H1 (cell line): ENCODE results near the gene ANGPTL2. TPM values are rescaled to one million over a fixed set of nuclear protein-coding genes. Genes with fewer than 3 reads are reported as not detected.

Source experiments
- CTCF ChIA-PET: fragments of 300-600 bp; sonication (Branson Sonifier 250); formaldehyde crosslinking; loops from one replicate; lab custom pipeline; 2021; ENCODE audit not compliant: partially characterized antibody; lab: Charles Lee
- POLR2A ChIA-PET: fragments of 300-600 bp; sonication (Branson Sonifier 250); formaldehyde crosslinking; loops from one replicate; lab custom pipeline; 2021; ENCODE audit warnings: inconsistent platforms; ENCODE audit not compliant: partially characterized antibody; lab: Charles Lee
- DNase-seq, 2 experiments: peaks; one replicate each; pipeline versions ENCODE4 v3.0.0 to v3.0.0-alpha.2; 2010 to 2022; ENCODE audit warnings: low spot score in 2 of 2, low read depth in 1 of 2, mixed read lengths in 1 of 2
- FAIRE-seq: peaks from 2 replicates; lab custom pipeline; 2011; peaks lifted over from hg19 to GRCh38; lab: Jason Lieb, UNC
- H2AFZ ChIP-seq: 2 replicates; pipeline ENCODE4 v1.8.1; 2012; ENCODE audit warnings: low read length, inconsistent platforms
- H2AK5ac ChIP-seq: 2 replicates; pipeline ENCODE4 v1.6.1; 2013; ENCODE audit warnings: low read depth, low read length
- H2BK120ac ChIP-seq: replicated peaks from 2 replicates; pipeline ENCODE3; 2013; ENCODE audit warnings: low read depth, low read length, inconsistent platforms
- H2BK12ac ChIP-seq: 2 replicates; pipeline ENCODE4 v1.6.1; 2013; ENCODE audit warnings: low read depth, low read length
- H2BK15ac ChIP-seq: 2 replicates; pipeline ENCODE4 v1.6.1; 2013; ENCODE audit warnings: low read length
- H2BK20ac ChIP-seq: 2 replicates; pipeline ENCODE4 v1.6.1; 2013; ENCODE audit warnings: low read length
- H2BK5ac ChIP-seq: 2 replicates; pipeline ENCODE4 v1.6.1; 2013; ENCODE audit warnings: low read depth, low read length
- H3K14ac ChIP-seq: 2 replicates; pipeline ENCODE4 v1.6.1; 2013; ENCODE audit warnings: inconsistent platforms; ENCODE audit not compliant: insufficient read length
- H3K18ac ChIP-seq: 2 replicates; pipeline ENCODE4 v1.6.1; 2013; ENCODE audit warnings: low read length; ENCODE audit errors: extremely low read depth
- H3K23ac ChIP-seq: 2 replicates; pipeline ENCODE4 v1.6.1; 2013; ENCODE audit warnings: inconsistent platforms; ENCODE audit not compliant: insufficient read length
- H3K23me2 ChIP-seq: 2 replicates; pipeline ENCODE4 v1.6.1; 2013; ENCODE audit warnings: low read depth, low read length
- H3K27ac ChIP-seq: 2 replicates; pipeline ENCODE4 v1.6.1; 2011; ENCODE audit warnings: low read depth, low read length, inconsistent platforms
- H3K27me3 ChIP-seq, 4 experiments: replicated peaks in 1 of 4; 1 replicate in 1 of 4; 2 replicates in 3 of 4; pipeline versions ENCODE4 v1.6.1 to v1.8.1; 2011 to 2013; ENCODE audit warnings: low read length in 3 of 4, mild to moderate bottlenecking in 3 of 4, inconsistent platforms in 2 of 4, mixed read lengths in 2 of 4, moderate library complexity in 1 of 4; ENCODE audit not compliant: control insufficient read depth in 3 of 4, insufficient read depth in 3 of 4; ENCODE audit errors: extremely low read depth in 1 of 4
- H3K36me3 ChIP-seq, 4 experiments: 2 replicates each; pipeline versions ENCODE4 v1.6.1 to v1.8.1; 2011 to 2013; ENCODE audit warnings: mild to moderate bottlenecking in 4 of 4, low read length in 3 of 4, moderate library complexity in 2 of 4, control low read depth in 1 of 4, inconsistent platforms in 1 of 4; ENCODE audit not compliant: insufficient read depth in 4 of 4, control insufficient read depth in 2 of 4
- H3K4ac ChIP-seq: replicated peaks from 2 replicates; pipeline ENCODE3; 2013; ENCODE audit warnings: low read length, low read depth, mixed read lengths, inconsistent platforms; ENCODE audit not compliant: insufficient read length
- H3K4me1 ChIP-seq, 4 experiments: replicated peaks in 1 of 4; 1 replicate in 1 of 4; 2 replicates in 3 of 4; pipeline versions ENCODE4 v1.6.1 to v1.8.1; 2011 to 2013; ENCODE audit warnings: low read length in 3 of 4, inconsistent platforms in 2 of 4, mixed read lengths in 1 of 4; ENCODE audit not compliant: insufficient read depth in 4 of 4, control insufficient read depth in 3 of 4
- H3K4me2 ChIP-seq, 2 experiments: 2 replicates each; pipeline versions ENCODE4 v1.6.1 to v1.8.1; 2011 to 2013; ENCODE audit warnings: low read depth in 2 of 2, low read length in 2 of 2, control low read depth in 1 of 2, inconsistent platforms in 1 of 2, mild to moderate bottlenecking in 1 of 2; ENCODE audit not compliant: insufficient read depth in 1 of 2
- H3K4me3 ChIP-seq, 4 experiments: fragments of 200-600, 300-600 bp in 1 of 4; sonication (generic), shearing (Covaris generic), sonication (Bioruptor Twin) in 1 of 4; 2 replicates each; pipeline versions ENCODE4 v1.5.1 to v1.8.1; 2011 to 2016; ENCODE audit warnings: low read length in 4 of 4, low read depth in 3 of 4, control low read depth in 2 of 4, inconsistent platforms in 2 of 4, mild to moderate bottlenecking in 2 of 4, mixed read lengths in 1 of 4, moderate library complexity in 1 of 4; ENCODE audit not compliant: insufficient read depth in 2 of 4; ENCODE audit errors: extremely low read depth in 1 of 4
- H3K56ac ChIP-seq: replicated peaks from 2 replicates; pipeline ENCODE3; 2013; ENCODE audit warnings: low read depth, mild to moderate bottlenecking, mixed read lengths, low read length, inconsistent platforms; ENCODE audit not compliant: insufficient read length
- H3K79me1 ChIP-seq: 2 replicates; pipeline ENCODE4 v1.6.1; 2013; ENCODE audit warnings: low read depth, low read length, control low read depth
- H3K79me2 ChIP-seq, 2 experiments: 2 replicates each; pipeline versions ENCODE4 v1.6.1 to v1.8.1; 2012 to 2013; ENCODE audit warnings: low read length in 2 of 2, mild to moderate bottlenecking in 2 of 2, inconsistent platforms in 1 of 2; ENCODE audit not compliant: insufficient read depth in 2 of 2, control insufficient read depth in 1 of 2
- H3K9ac ChIP-seq, 4 experiments: replicated peaks in 1 of 4; 1 replicate in 1 of 4; 2 replicates in 3 of 4; pipeline versions ENCODE4 v1.6.1 to v1.8.1; 2011 to 2013; ENCODE audit warnings: low read depth in 3 of 4, low read length in 3 of 4, control low read depth in 2 of 4, mild to moderate bottlenecking in 2 of 4, moderate library complexity in 2 of 4, inconsistent platforms in 1 of 4; ENCODE audit errors: extremely low read depth in 1 of 4
- H3K9me3 ChIP-seq, 2 experiments: 2 replicates each; pipeline versions ENCODE4 v1.6.1 to v1.8.1; 2012 to 2013; ENCODE audit warnings: mild to moderate bottlenecking in 2 of 2, moderate library complexity in 2 of 2, control low read depth in 1 of 2, inconsistent platforms in 1 of 2, low read depth in 1 of 2, low read length in 1 of 2, mixed read lengths in 1 of 2; ENCODE audit not compliant: insufficient read depth in 2 of 2
- H4K20me1 ChIP-seq, 2 experiments: replicated peaks in 1 of 2; 2 replicates each; pipeline versions ENCODE3 to v1.8.1; 2011 to 2013; ENCODE audit warnings: inconsistent platforms in 2 of 2, low read length in 2 of 2, mild to moderate bottlenecking in 1 of 2; ENCODE audit not compliant: insufficient read depth in 2 of 2, control insufficient read depth in 1 of 2
- H4K5ac ChIP-seq: 2 replicates; pipeline ENCODE4 v1.6.1; 2013; ENCODE audit warnings: low read length, low read depth, mixed read lengths, inconsistent platforms; ENCODE audit not compliant: insufficient read length
- H4K8ac ChIP-seq: 2 replicates; pipeline ENCODE4 v1.8.0; 2013; ENCODE audit warnings: mild to moderate bottlenecking, moderate library complexity, low read length, inconsistent platforms; ENCODE audit not compliant: insufficient read depth; ENCODE audit errors: extremely low read depth
- H4K91ac ChIP-seq: replicated peaks from 2 replicates; pipeline ENCODE3; 2013; ENCODE audit warnings: low read length, mixed read lengths, inconsistent platforms; ENCODE audit not compliant: insufficient read length
- CHD2 ChIP-seq: IDR thresholded peaks from 2 replicates; pipeline ENCODE4 v1.6.1; 2012; ENCODE audit warnings: low read length, improper control_type of control experiment
- EGR1 ChIP-seq: IDR thresholded peaks from 2 replicates; pipeline ENCODE4 v1.6.1; 2011; ENCODE audit warnings: low read depth, low read length, borderline replicate concordance
- EZH2 ChIP-seq: fragments of 200-600 bp; sonication (generic); IDR thresholded peaks from 2 replicates; pipeline ENCODE4 v1.7.1; 2012; ENCODE audit warnings: low read depth, mild to moderate bottlenecking, moderate library complexity, low read length, inconsistent platforms; ENCODE audit not compliant: severe bottlenecking
- GABPA ChIP-seq: IDR thresholded peaks from 2 replicates; pipeline ENCODE4 v1.6.1; 2011; ENCODE audit warnings: mild to moderate bottlenecking, low read length, moderate library complexity, borderline replicate concordance; ENCODE audit not compliant: insufficient read depth
- JUND ChIP-seq: IDR thresholded peaks from 2 replicates; pipeline ENCODE4 v1.6.1; 2011; ENCODE audit warnings: mild to moderate bottlenecking, improper control_type of control experiment, low read length
- RNF2 ChIP-seq: fragments of 200-900, 300-1000 bp; sonication (generic); IDR thresholded peaks from 2 replicates; pipeline ENCODE4 v1.7.1; 2016; ENCODE audit warnings: borderline replicate concordance, low read depth, mild to moderate bottlenecking, antibody characterized with exemption, low read length; ENCODE audit not compliant: poor library complexity, severe bottlenecking; ENCODE audit errors: missing control alignments
- SP2 ChIP-seq: IDR thresholded peaks from 2 replicates; pipeline ENCODE4 v1.6.1; 2012; ENCODE audit warnings: mild to moderate bottlenecking, low read length, inconsistent platforms
- TCF12 ChIP-seq: IDR thresholded peaks from 2 replicates; pipeline ENCODE4 v1.6.1; 2011; ENCODE audit warnings: low read depth, mild to moderate bottlenecking, low read length
- YY1 ChIP-seq: IDR thresholded peaks from 2 replicates; pipeline ENCODE4 v1.6.1; 2011; ENCODE audit warnings: low read depth, mild to moderate bottlenecking, low read length
- WGBS, 2 experiments: shearing (Covaris generic) in 1 of 2; methylation state at CpG; one replicate each; pipeline versions ENCODE4 v1.1.6 to v1.1.7; 2013 to 2015; ENCODE audit warnings: low lambda C conversion rate in 2 of 2, mixed read lengths in 2 of 2, inconsistent platforms in 1 of 2, low coverage in 1 of 2, missing lambda C conversion rate in 1 of 2; ENCODE audit not compliant: insufficient replicate concordance in 2 of 2, insufficient coverage in 1 of 2, insufficient read length in 1 of 2; ENCODE audit errors: extremely low coverage in 1 of 2, missing lambda C conversion rate in 1 of 2; 5-methylcytosine and 5-hydroxymethylcytosine counted together
- polyA plus RNA-seq, 7 experiments: library from polyadenylated mRNA; depleted of rRNA in 3 of 7; stranded (reverse) in 5 of 7; unstranded in 2 of 7; fragments of >200 nt in 5 of 7; fragments of 200-250 nt in 2 of 7; gene quantifications; 1 replicate in 5 of 7; 2 replicates in 1 of 7; 4 replicates in 1 of 7; pipeline versions ENCODE4 v1.2.1 to v1.2.3, GENCODE V29; 2011 to 2013; ENCODE audit warnings: missing spikeins in 2 of 7, mixed read lengths in 2 of 7
- total RNA-seq: library from RNA; stranded (reverse); fragmentation: NEBNext Ultra II Directional; extraction: Animal tissue kit (Norgen Biotek cat#: 25700); gene quantifications from 2 replicates; pipeline ENCODE4 v1.2.1, GENCODE V29; 2021
- TF ChIP-seq, protein P1 (sequence below): IDR thresholded peaks from 2 replicates; pipeline ENCODE4 v1.6.1; 2012; ENCODE audit warnings: low read length, inconsistent platforms
- TF ChIP-seq, protein P2 (sequence below): IDR thresholded peaks from 2 replicates; pipeline ENCODE4 v1.6.1; 2012; ENCODE audit warnings: inconsistent platforms

Gene ANGPTL2
- total and polyA plus RNA-seq, 2 of the 8 experiments (the other 6 are each of a cell fraction or from before 2014, with no cell fraction given): 9.0 to 10.6 TPM

DNA sequence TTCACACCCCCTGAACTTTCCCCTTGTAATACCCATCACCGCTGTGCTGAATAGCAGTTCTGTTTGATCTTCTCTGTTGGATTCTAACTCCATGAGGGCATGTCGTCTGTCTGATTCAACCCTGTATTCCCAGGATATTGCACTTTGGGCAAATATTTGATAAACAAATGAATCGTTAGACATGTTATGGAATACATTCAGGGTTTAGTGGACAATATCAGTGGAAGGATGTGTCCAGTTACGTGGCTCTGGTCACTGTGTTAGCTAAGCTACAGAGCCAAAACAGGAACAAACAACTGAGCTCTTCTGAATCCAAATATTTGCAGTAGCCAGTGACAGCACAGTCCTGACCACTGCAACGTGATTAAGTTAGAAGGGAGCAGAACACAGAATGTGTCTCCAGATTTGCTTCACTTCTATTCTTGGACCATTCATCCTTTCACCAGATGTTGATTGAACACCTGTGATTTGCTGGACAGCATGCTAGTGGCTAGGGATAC lies 13.2 kb downstream of the ANGPTL2 start:
- Histone ChIP-seq H3K27me3 (no peaks in the 10 kb centered on the region), H3K23ac (no peak overlapping the region), H2AK5ac (no peak overlapping the region), H2BK120ac (no peak overlapping the region), H2AFZ (no peak overlapping the region), H3K9ac (no peak overlapping the region), H3K4ac (no peak overlapping the region), H3K56ac (no peak overlapping the region), H3K4me2 (no peak overlapping the region), H3K18ac (no peak overlapping the region), H3K27ac (no peak overlapping the region), H2BK12ac (no peak overlapping the region), H4K91ac (no peak overlapping the region), H2BK15ac (no peak overlapping the region), H3K14ac (no peak overlapping the region), H3K23me2 (no peaks in the 10 kb centered on the region), H2BK5ac (no peak overlapping the region), H3K79me2 (no peaks in the 10 kb centered on the region), H3K4me3 (no peak overlapping the region), H4K5ac (no peak overlapping the region), H4K20me1 (peaks cover 0 to 8% of the 10 kb centered on the region in 2 experiments), H3K9me3 (no peaks in the 10 kb centered on the region), H4K8ac (no peak overlapping the region), H3K36me3 (no peaks in the 10 kb centered on the region), H2BK20ac (no peak overlapping the region), H3K4me1 (peaks cover 6 to 20% (median 16%) of the 10 kb centered on the region in 4 experiments), H3K79me1 (peaks cover 4% of the 10 kb centered on the region; the same call in 1 of the 2 replicates)
- no peak for FAIRE-seq
- POLR2A ChIA-PET: interaction anchor here (0.8 to 1.0 kb wide), 2 partner anchors 24 to 55 kb away, joined by 3 to 4 read pairs; no protein-coding TSS in a partner anchor
- WGBS, 2 experiments: 91% methylated on average over 5 of the region's 5 CpGs; no CpG with 5 or more reads in 1 of the 2 experiments
- CTCF ChIA-PET: interaction anchor here (0.7 to 1.2 kb wide), 3 partner anchors 16 to 59 kb away, joined by 3 read pairs; no protein-coding TSS in a partner anchor
- no peak for DNase-seq
- no peak for TF ChIP-seq YY1
- no peak for TF ChIP-seq GABPA
- TF ChIP-seq, protein P1, sequence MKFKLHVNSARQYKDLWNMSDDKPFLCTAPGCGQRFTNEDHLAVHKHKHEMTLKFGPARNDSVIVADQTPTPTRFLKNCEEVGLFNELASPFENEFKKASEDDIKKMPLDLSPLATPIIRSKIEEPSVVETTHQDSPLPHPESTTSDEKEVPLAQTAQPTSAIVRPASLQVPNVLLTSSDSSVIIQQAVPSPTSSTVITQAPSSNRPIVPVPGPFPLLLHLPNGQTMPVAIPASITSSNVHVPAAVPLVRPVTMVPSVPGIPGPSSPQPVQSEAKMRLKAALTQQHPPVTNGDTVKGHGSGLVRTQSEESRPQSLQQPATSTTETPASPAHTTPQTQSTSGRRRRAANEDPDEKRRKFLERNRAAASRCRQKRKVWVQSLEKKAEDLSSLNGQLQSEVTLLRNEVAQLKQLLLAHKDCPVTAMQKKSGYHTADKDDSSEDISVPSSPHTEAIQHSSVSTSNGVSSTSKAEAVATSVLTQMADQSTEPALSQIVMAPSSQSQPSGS: no peak
- TF ChIP-seq TCF12: no peak
- TF ChIP-seq, protein P2, sequence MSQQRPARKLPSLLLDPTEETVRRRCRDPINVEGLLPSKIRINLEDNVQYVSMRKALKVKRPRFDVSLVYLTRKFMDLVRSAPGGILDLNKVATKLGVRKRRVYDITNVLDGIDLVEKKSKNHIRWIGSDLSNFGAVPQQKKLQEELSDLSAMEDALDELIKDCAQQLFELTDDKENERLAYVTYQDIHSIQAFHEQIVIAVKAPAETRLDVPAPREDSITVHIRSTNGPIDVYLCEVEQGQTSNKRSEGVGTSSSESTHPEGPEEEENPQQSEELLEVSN: no peak
- TF ChIP-seq EGR1: no peak
- TF ChIP-seq RNF2: no peak
- TF ChIP-seq JUND: no peak
- no peak for TF ChIP-seq EZH2
- TF ChIP-seq SP2: no peak
- TF ChIP-seq CHD2: no peak
